ENCODE measurements around the gene RUBCN. TPM values are rescaled to one million over a fixed set of nuclear protein-coding genes. Genes with fewer than 3 reads are reported as not detected.

RUBCN gene
- total RNA-seq, 8 experiments from 2014 or later, result 5.3 to 21.6 (median 15.3) TPM

DNA sequence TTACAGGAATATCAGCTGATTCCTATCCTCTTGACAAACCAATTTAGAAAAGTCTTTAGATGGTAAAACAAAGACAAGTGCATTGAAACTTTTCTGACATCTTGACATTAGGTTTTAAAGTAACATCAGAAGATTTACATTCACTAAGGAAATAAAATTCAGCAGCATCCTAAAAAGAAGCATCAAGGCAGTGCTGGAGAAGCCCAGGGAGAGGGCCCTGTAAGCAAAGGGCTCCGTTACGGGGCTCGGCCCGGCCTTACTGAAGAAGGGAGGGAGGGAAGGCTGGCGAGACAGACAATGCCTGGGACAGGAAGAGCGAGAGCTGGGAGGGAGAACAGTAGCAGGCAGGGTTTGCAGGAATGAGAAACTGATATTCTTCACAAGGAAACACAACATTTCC, 39.3 kb downstream of the RUBCN start:
- in situ Hi-C loops (cut with MboI; ENCODE audit: low pct_unique_long_range_greater_than_20kb in 2 of 9, low sequenced_read_pairs in 9 of 9, unreplicated experiment in 9 of 9), result no loop called here
- Histone ChIP-seq H3K4me3 (no peak overlapping the region), H3K27ac (no peak overlapping the region), H3K4me1 (replicated peaks in 1 of 2) (no peaks in the 10 kb centered on the region)
- WGBS, 10 experiments, result 89 to 100% (median 95%) methylated on average over 2 to 6 of the region's 6 CpGs; no CpG with 5 or more reads in 2 of the 10 experiments
- no peak for ATAC-seq (replicated peaks in 6 of 8)

DNA sequence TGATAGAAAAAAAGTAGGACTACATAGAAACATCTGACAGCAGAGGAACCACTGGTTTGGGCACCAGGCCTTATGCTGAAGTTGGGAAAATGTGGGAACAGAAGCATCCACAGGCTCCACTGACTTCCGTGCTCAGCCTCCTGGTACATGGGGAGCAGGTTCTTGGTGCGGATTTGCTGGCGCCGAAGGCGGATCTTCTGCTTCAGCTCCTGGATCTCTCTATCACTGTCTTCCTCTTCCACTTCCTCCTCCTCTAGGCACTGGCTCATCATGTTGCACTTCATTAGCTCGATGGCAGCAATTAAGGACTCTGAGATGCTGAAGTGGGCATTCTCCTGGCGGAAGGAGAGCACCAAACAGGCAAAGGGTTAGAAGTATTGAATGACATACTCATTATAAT, 42.5 kb downstream of the RUBCN start:
- Histone ChIP-seq H3K27ac (no peak overlapping the region), H3K4me3 (no peak overlapping the region), H3K4me1 (replicated peaks in 1 of 2) (no peaks in the 10 kb centered on the region)
- ATAC-seq (replicated peaks in 6 of 8), result no peak
- 93 to 100% (median 100%) methylated on average over 2 to 6 of the region's 7 CpGs; no CpG with 5 or more reads in 5 of the 10 experiments for WGBS, 10 experiments
- in situ Hi-C loops (cut with MboI; ENCODE audit: low pct_unique_long_range_greater_than_20kb in 2 of 9, low sequenced_read_pairs in 9 of 9, unreplicated experiment in 9 of 9), result no loop called here

DNA sequence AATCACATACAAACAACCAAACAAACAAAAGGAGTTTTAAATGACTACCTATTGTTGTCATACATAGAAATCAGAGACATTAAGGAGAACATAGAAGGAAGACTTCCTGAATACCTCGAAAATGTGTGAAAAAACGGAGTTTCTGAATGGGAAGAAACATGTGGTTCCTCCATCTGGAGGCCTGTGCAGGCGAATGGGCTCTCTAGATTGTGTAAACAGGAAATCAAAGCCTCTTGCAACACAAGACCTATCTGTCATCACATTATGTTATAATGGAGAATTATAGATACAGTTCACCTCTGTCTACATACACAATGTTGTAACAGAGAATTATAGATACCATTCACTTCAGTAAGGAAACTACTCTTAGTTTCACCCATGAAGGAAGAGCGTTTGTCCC, 44.1 kb downstream of the RUBCN start:
- peak in 1 of 8 experiments; percentile 45 for ATAC-seq (replicated peaks in 6 of 8)
- in situ Hi-C loops (cut with MboI; ENCODE audit: low pct_unique_long_range_greater_than_20kb in 2 of 9, low sequenced_read_pairs in 9 of 9, unreplicated experiment in 9 of 9), result no loop called here
- 62 to 100% (median 87%) methylated on average over 2 to 4 of the region's 4 CpGs; no CpG with 5 or more reads in 1 of the 10 experiments for WGBS, 10 experiments
- no peak overlapping the region for H3K4me3 ChIP-seq
- H3K27ac ChIP-seq, result no peak overlapping the region
- no peaks in the 10 kb centered on the region for H3K4me1 ChIP-seq (replicated peaks in 1 of 2)

DNA sequence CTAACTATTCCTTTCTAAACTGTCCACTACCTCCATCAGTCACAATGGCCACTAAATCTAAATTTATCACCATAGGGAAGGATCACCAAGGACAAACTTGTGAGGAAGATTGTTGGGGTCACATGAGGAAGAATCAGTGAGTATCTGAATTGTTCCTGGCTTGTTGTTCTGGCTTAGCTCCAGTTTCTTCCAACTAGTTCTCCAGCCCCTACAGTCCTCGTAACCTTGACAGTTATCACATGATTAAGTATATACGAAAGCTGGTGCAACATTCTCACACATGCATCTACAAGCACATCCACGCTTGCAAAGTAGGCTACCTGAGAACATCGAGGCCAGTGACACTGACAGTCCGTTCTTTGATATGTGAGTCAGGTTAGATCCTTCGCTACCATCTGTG, 46.0 kb downstream of the RUBCN start:
- WGBS, 10 experiments, result 96 to 100% (median 100%) methylated on average over 1 to 6 of the region's 6 CpGs; no CpG with 5 or more reads in 2 of the 10 experiments
- Histone ChIP-seq H3K4me3 (no peak overlapping the region), H3K4me1 (replicated peaks in 1 of 2) (peaks cover 2% of the 10 kb centered on the region in 2 donors), H3K27ac (no peak overlapping the region)
- ATAC-seq (replicated peaks in 6 of 8), result no peak
- in situ Hi-C loops (cut with MboI; ENCODE audit: low pct_unique_long_range_greater_than_20kb in 2 of 9, low sequenced_read_pairs in 9 of 9, unreplicated experiment in 9 of 9), result no loop called here

DNA sequence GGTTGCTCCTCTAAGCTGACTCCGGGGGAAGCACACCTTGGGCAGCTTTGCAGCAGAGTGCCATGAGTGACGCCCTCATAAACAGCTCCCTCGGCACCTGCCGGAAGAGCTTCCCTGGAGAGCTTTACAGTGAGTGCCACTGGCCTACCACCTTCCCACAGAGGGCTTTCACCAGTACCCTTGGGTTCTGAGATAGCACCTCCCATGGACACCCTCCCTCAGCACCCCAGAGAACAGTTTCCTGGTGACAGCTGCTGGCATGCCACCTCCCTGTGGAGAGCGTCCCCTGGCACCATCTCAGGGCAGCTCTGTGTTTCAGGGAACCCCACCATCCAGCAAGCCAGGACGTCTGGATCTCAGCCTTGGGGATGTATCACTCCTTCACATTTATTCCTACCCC, 49.1 kb downstream of the RUBCN start:
- WGBS, 10 experiments, result 60 to 100% (median 83%) methylated on average over 1 to 5 of the region's 6 CpGs; no CpG with 5 or more reads in 5 of the 10 experiments
- in situ Hi-C loops (cut with MboI; ENCODE audit: low pct_unique_long_range_greater_than_20kb in 2 of 9, low sequenced_read_pairs in 9 of 9, unreplicated experiment in 9 of 9), result no loop called here
- no peak overlapping the region for H3K27ac ChIP-seq
- H3K4me3 ChIP-seq, result no peak overlapping the region
- ATAC-seq (replicated peaks in 6 of 8), result no peak
- H3K4me1 ChIP-seq (replicated peaks in 1 of 2), result peaks cover 2 to 10% of the 10 kb centered on the region in 2 donors

DNA sequence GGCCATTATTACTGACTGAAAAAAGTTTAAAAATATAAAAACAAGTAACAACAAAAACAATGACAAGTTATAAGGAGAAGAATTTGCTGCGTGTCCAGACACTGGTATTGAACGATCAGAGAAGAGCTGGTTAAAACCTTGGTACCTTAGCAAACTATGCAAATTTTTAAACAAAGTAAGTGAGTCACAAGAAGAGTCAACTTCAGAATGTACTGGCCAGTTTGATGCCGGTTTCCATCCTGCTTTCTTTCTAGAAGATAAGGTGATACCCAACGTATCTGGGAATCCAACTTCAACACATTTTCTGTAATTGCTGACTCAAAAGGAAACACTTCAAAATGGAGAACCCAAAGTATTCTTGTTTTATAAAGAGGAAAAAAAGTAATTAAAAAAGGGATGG, 49.8 kb downstream of the RUBCN start:
- no peak for ATAC-seq (replicated peaks in 6 of 8)
- Histone ChIP-seq H3K4me3 (no peak overlapping the region), H3K27ac (no peak overlapping the region), H3K4me1 (replicated peaks in 1 of 2) (peaks cover 2 to 10% of the 10 kb centered on the region in 2 donors)
- WGBS, 10 experiments, result 79 to 100% (median 89%) methylated on average over 2 to 4 of the region's 4 CpGs; no CpG with 5 or more reads in 1 of the 10 experiments
- in situ Hi-C loops (cut with MboI; ENCODE audit: low pct_unique_long_range_greater_than_20kb in 2 of 9, low sequenced_read_pairs in 9 of 9, unreplicated experiment in 9 of 9), result no loop called here

DNA sequence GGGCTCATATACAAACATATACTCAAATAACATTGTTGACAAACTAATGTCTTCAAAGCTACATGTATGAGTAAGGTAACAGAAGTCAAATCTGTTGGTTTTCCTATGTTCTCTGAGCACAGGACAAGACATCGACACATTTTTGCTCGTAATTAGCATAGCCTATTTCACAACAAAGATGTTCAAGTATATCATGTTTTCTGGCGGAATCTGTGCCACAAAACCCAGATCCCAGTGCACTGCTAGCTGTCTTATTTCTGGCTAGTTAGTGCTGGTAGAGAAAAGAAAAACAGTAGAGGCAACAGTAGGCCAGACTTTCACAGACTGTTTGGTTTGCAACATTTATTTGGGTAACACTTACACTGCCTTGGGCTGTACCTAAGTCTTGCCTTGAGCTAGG, 51.2 kb downstream of the RUBCN start:
- peaks cover 2 to 10% of the 10 kb centered on the region in 2 donors for H3K4me1 ChIP-seq (replicated peaks in 1 of 2)
- no peak overlapping the region for H3K4me3 ChIP-seq
- in situ Hi-C loops (cut with MboI; ENCODE audit: low pct_unique_long_range_greater_than_20kb in 2 of 9, low sequenced_read_pairs in 9 of 9, unreplicated experiment in 9 of 9), result no loop called here
- 80 to 100% (median 93%) methylated on average over 1 to 3 of the region's 3 CpGs; no CpG with 5 or more reads in 1 of the 10 experiments for WGBS, 10 experiments
- peak in 1 of 8 experiments; percentile 20 for ATAC-seq (replicated peaks in 6 of 8)
- H3K27ac ChIP-seq, result no peak overlapping the region

DNA sequence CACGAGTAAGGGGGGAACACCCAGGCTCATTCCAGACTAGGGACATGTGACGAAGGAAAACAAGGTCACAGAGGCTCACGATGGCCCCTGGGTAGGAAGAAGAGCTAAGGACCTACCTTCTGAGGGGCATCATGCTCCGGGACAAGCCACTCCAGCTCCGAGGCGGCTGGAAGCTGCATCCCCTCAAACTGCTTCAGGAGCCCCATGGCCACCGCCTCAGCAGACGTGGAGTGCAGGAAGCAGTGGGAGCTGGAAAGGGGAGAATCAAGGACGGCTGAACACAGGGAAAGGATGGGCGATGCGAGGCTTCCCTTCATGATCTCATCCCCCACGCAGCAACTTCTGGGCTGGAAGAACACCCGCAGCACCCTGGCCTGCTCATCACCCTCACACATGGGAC, 53.5 kb downstream of the RUBCN start:
- Histone ChIP-seq H3K27ac (no peak overlapping the region), H3K4me3 (no peak overlapping the region), H3K4me1 (replicated peaks in 1 of 2) (peaks cover 2 to 10% of the 10 kb centered on the region in 2 donors)
- 40 to 100% (median 91%) methylated on average over 1 to 7 of the region's 13 CpGs; no CpG with 5 or more reads in 1 of the 10 experiments for WGBS, 10 experiments
- ATAC-seq (replicated peaks in 6 of 8), result no peak
- in situ Hi-C loops (cut with MboI; ENCODE audit: low pct_unique_long_range_greater_than_20kb in 2 of 9, low sequenced_read_pairs in 9 of 9, unreplicated experiment in 9 of 9), result no loop called here

DNA sequence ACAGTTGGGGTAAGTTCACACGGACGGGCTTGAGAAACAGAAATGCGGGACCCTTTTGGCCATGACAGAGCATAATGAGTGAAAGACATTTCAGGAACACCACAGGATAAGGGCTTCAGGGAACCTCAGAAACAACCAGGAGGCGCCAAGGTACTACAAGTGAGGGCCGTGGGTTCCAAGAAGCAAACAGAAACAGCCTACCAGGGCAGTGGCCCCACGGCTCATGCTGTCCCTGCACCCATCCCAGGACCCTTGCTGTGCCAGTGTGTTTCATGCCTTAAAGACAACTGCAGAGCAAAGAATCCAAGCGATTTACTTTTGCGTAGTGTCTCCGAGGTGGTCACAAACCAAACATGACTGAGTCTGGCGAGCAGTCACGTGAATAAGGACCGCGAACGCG, 54.0 kb downstream of the RUBCN start:
- no peak overlapping the region for H3K4me3 ChIP-seq
- 78 to 100% (median 92%) methylated on average over 1 to 13 of the region's 15 CpGs for WGBS, 10 experiments
- H3K27ac ChIP-seq, result no peak overlapping the region
- peaks cover 2 to 10% of the 10 kb centered on the region in 2 donors for H3K4me1 ChIP-seq (replicated peaks in 1 of 2)
- in situ Hi-C loops (cut with MboI; ENCODE audit: low pct_unique_long_range_greater_than_20kb in 2 of 9, low sequenced_read_pairs in 9 of 9, unreplicated experiment in 9 of 9), result no loop called here
- no peak for ATAC-seq (replicated peaks in 6 of 8)

DNA sequence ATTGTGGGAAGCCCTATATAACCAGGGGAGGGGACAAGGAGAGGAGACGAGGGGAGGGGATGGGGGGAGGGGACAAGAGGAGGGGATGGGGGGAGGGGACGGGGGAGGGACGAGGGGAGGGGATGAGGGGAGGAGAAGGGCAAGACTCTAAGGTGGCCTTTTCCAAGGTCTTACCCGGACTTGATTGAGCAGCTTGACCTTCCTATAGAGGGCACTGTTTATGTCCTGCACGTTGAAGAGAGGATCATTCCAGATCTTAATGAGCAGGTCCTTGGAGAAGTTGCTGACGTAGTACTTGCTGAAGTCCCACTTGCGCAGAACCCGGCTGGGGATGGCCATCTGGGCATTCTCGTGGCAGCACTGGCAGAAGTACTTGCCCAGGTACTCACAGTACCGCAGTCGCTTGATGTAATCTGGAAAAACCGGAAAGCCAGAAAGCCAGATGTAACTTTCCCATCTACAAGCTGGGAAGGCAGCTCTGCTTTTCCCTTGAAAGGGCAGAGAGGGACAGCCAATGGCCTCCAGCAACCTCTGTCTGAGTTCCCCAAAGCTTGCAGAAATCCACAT, 55.7 kb downstream of the RUBCN start:
- no peak for ATAC-seq (replicated peaks in 6 of 8)
- 17 to 100% (median 100%) methylated on average over 1 to 8 of the region's 12 CpGs; no CpG with 5 or more reads in 3 of the 10 experiments for WGBS, 10 experiments
- H3K27ac ChIP-seq, result no peak overlapping the region
- no peak overlapping the region for H3K4me3 ChIP-seq
- peaks cover under 1 to 7% of the 10 kb centered on the region in 2 donors for H3K4me1 ChIP-seq (replicated peaks in 1 of 2)
- in situ Hi-C loops (cut with MboI; ENCODE audit: low pct_unique_long_range_greater_than_20kb in 2 of 9, low sequenced_read_pairs in 9 of 9, unreplicated experiment in 9 of 9), result no loop called here

DNA sequence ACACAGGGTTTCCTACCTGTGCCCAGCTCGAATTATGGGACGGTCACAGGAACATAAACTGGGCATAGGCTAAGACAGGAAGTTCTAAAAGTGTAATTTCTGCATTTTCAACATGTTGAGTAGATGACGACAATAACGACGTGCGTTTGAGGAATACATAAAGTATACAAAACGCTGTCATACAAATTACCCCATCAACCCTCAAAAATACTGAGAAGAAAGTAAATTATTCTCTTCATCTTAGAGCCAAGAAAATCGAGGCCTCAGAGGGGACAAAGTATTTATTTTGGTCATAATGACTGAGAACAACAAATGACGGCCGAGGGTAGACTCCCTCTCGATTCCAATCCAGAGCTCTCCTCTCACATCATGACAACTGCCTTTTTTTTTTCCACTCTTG, 60.8 kb downstream of the RUBCN start:
- ATAC-seq (replicated peaks in 6 of 8), result no peak
- 67 to 100% (median 79%) methylated on average over 1 to 11 of the region's 11 CpGs for WGBS, 10 experiments
- in situ Hi-C loops (cut with MboI; ENCODE audit: low pct_unique_long_range_greater_than_20kb in 2 of 9, low sequenced_read_pairs in 9 of 9, unreplicated experiment in 9 of 9), result no loop called here
- Histone ChIP-seq H3K4me1 (replicated peaks in 1 of 2) (no peaks in the 10 kb centered on the region), H3K27ac (no peak overlapping the region), H3K4me3 (no peak overlapping the region)

DNA sequence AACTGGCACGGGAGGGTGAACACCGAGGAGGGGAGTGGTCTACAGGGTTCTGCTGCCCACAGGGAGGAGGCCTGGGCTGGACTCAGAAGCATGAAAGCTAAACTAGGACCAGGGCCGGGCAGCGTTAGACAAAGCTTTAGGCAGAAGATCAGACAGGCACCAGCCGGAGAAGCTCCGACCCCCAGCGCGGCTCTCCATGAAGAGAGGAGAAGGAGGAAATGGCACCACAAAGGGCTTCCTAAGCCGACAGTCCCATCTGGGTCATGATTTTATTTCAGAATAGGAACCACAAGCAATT, 61.2 kb downstream of the RUBCN start:
- WGBS, 10 experiments, result 87 to 100% (median 96%) methylated on average over 1 to 7 of the region's 9 CpGs; no CpG with 5 or more reads in 3 of the 10 experiments
- in situ Hi-C loops (cut with MboI; ENCODE audit: low pct_unique_long_range_greater_than_20kb in 2 of 9, low sequenced_read_pairs in 9 of 9, unreplicated experiment in 9 of 9), result no loop called here
- no peak for ATAC-seq (replicated peaks in 6 of 8)
- Histone ChIP-seq H3K4me1 (replicated peaks in 1 of 2) (no peaks in the 10 kb centered on the region), H3K27ac (no peak overlapping the region), H3K4me3 (no peak overlapping the region)

DNA sequence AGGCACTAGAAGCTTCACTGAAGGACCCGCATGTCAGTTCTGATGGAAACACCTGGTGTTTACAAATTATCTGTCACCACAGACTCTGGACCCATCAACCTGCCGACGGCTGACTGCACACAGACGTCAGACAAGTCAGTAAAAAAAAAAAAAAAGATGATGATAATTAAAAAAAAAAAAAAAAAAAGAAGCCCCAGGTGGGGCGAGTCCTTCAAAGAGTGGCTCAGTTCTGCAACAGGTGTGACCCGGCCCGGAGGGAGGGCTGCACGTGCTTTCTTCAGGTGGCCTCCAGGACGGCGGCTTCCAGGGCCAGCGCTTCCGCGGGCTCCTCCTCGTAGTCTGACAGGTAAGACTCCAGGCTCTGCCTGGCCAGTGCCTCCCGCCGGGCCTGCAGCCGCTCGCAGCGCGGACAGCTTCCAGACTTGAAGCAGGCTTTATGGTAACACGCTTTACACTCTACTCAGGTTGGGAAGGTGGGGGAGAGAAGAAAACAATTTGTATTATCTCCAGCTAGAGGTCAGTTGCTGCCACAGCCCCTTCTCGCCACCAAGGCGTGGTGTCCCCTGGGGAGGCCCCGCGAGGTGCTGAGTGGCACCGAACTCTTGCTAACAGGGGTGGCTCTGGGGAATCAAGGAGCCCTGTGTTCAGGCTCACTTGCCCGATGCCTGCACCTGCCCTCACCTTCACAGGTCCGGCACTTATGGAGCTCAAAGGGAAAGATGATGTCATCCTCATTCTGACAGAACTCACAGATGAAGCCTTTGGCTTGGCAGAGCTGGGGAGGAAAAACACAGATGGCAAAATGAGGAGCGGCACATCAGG, 61.8 kb downstream of the RUBCN start:
- no peaks in the 10 kb centered on the region for H3K4me1 ChIP-seq (replicated peaks in 1 of 2)
- no peak overlapping the region for H3K27ac ChIP-seq
- in situ Hi-C loops (cut with MboI; ENCODE audit: low pct_unique_long_range_greater_than_20kb in 2 of 9, low sequenced_read_pairs in 9 of 9, unreplicated experiment in 9 of 9), result no loop called here
- no peak for ATAC-seq (replicated peaks in 6 of 8)
- WGBS, 10 experiments, result 85 to 100% (median 95%) methylated on average over 1 to 24 of the region's 29 CpGs; no CpG with 5 or more reads in 2 of the 10 experiments
- no peak overlapping the region for H3K4me3 ChIP-seq

All from motor neuron (in vitro differentiated cells).